ENCODE results near the gene DEFB112.

DNA sequence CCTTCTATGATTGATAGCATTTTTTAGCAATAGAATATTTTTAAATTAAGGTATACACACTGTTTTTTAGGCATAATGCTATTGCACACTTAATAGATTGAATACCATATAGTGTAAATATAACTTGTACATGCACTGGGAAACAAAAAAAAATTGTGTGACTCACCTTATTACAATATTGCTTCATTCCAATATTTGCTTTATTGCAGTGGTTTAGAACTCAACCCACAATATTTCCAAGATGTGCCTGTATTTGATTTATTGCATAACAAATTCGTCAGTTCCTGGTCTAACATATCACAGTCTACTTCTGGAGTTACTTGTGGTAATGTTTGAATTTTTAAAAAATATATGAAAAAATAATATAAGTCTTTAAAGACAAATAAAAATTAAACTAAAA is 41.9 kb upstream of the DEFB112 start:
- no peak for TF ChIP-seq POLR2A (IDR thresholded peaks at IDR 0.05; ENCODE audit: low read depth, low read length)
- no peak for TF ChIP-seq POLR2AphosphoS5 (IDR thresholded peaks at IDR 0.05; ENCODE audit: low read depth, low read length)
- TF ChIP-seq TAF1 (IDR thresholded peaks at IDR 0.05; ENCODE audit: borderline replicate concordance, low read depth, low read length) = no peak
